Epidermal melanocyte (primary cell): ENCODE measurements around the gene OR2B6.
"Not testable (repeated sequence)": the region's sequence is repeated elsewhere in the genome, so short reads cannot be mapped to it uniquely, and the experiment has no call there.

Experiments
- DNase-seq: peaks from one replicate; pipeline ENCODE4 v3.0.0; 2011; ENCODE audit warnings: low spot score; ENCODE audit not compliant: insufficient read length

The OR2B6 gene

GRCh38 chr6:27956941-27957340 is at the start of gene OR2B6:
Gene OR2B6 (plus strand): TSS chr6:27957241. CDS start chr6:27957241, 0 bp downstream.
- DNase-seq = no peak

DNA sequence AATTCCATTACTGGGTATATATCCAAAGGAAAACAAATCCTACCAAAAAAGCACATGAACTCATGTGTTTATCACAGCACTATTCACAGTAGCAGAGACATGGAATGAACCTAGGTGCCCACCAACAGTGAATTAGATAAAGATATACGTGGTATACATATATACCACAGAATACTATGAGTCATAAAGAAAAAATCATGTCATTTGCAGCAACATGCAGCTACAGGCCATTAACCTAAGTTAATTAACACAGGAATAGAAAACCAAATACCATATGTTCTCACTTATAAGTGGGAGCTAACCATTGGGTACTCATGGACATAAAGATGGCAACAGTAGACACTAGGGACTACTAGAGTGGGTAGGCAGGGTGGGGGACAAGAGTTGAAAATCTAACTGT is 49.0 kb upstream of the OR2B6 start:
- DNase-seq = no peak

GRCh38 chr6:27911956-27912446 is 45.0 kb upstream of the OR2B6 start, which contains the start of gene OR2B2:
Gene OR2B2 (minus strand): TSS chr6:27912396. CDS start chr6:27912319, 77 bp downstream.
- no peak for DNase-seq

DNA sequence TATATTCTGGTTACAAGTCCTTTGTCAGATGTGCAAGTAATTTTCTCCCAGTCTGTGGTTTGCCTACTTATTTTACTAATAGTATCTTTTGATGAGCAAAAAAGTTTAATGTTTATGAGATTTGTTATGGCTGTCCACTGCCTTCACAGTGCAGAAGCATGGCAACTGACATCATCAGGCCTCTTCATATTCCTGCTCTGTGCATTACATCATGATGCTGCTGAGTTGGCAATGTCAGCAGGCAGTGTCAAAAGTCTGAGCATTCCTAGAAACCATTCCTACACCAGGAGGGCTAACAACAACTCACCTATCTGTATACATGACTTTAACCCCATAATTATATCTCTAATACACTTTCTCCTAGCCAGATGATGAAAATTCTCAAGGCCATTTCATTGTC is 34.1 kb upstream of the OR2B6 start:
- no peak for DNase-seq

DNA sequence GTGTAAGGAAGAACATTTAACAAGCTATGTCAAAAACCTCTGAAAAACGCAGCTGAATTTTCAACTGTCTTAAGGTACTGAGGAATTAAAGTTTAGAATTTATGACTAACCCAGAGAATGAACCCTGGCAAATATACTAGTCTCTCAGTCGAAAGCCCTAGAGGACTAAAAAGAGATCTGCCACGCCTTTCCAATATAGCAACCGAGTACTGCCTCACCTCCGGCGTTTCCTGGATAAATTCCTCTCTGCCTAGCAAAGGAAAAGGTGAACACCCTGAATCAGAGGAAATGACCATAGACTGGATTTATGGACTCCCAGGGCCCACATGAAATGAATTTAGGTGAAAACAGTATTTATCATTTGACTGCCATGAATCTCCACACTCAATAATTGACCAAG is 32.9 kb upstream of the OR2B6 start:
- no peak for DNase-seq

- DNase-seq = not testable (repeated sequence)
These were observed 29.0 kb upstream of the OR2B6 start for GRCh38 chr6:27928041-27928440.

GRCh38 chr6:27929930-27930329 is 27.1 kb upstream of the OR2B6 start:
- not testable (repeated sequence) for DNase-seq

DNA sequence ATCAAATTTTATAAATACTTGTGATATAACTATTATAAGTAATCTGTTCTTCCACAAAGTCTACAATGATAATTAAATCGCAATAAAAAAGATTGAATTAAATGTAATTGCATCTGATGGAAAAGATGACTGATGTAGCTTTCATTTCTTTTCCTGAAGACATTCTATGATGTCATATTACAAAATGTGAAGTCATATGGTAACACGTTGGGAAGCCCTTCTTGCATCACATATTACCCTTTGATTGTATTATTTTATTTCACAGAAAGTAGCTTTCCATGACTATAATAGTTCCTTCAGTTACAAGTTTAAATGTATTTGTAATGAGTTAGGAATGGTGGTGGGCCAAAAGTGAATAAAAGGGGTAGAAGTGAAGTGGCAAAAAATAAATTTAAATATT is 25.8 kb upstream of the OR2B6 start:
- DNase-seq = no peak

GRCh38 chr6:27940766-27941165 is 16.3 kb upstream of the OR2B6 start:
- no peak for DNase-seq

GRCh38 chr6:27943072-27943471 is 14.0 kb upstream of the OR2B6 start:
- DNase-seq = not testable (repeated sequence)

- DNase-seq = no peak
These were observed 8.8 kb upstream of the OR2B6 start for GRCh38 chr6:27948237-27948636.

DNA sequence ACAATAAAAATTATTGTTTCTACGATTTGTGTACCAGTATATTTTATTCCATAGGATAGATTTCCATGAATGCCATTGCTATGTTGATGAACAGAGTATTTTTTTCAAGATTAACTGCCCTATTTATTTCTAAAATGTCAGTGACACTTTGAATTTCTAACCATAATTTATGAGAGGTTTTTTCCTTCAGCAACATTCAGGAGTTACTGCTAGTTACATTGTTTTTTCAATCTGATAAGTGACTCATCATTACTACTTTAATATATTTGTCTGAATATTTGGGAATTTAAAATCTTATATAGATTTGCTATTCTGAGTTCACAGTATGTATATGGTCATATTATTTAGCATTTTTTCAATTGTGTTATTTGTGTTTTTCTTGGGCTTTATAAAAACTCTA is 6.0 kb upstream of the OR2B6 start:
- no peak for DNase-seq

GRCh38 chr6:27957516-27957915 is 475 bp downstream of the OR2B6 start:
- DNase-seq = no peak

GRCh38 chr6:27962506-27962905 is 5.5 kb downstream of the OR2B6 start:
- no peak for DNase-seq

DNA sequence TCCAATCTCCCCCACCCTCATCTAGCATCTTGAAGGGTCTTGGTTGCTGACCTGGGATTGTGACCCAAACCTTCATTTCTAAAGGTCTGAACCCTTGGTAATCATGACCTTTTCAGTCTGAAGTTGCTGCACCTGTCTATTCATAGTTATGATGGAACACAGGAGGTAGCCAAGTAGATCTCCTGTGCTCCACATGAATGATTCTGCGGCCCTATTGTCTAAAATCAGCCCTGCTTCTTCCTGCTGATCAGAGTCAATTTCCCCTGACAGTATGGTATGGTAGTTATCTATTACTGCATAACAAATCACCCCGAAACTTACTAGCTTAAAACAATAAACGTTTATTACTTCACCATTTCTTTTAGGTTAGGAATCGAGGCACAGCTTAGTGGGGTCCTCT is 9.0 kb downstream of the OR2B6 start:
- DNase-seq = no peak

DNA sequence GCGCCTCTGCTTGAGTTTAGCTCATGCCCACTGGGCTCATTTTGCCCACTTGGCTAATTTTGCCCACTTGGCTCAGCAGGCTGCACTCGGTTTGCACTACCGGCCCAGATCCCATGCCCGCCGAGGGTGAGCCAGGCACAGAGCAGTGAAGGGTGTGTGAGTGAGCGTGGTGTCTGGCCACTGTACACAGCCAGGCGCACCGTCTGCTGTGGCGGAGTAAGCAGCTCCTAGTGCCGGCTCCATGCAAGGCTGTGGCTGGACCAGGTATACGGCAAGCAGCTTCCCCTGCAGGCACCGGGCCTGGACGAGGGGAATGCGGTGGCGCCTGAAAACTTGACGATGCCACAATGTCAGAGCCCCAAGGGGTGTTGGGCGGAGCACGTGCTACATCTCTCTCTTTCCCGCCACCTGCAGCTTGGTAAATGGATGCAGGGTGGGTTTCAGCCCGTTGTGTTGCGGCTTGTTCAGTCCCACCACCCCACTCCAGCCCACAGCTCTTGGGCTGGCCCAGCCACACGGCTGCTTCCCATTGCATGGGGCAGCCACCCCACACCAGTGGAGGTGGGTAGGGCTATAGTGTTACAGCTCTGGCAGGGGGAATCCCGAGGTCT is 9.9 kb downstream of the OR2B6 start:
- no peak for DNase-seq

DNA sequence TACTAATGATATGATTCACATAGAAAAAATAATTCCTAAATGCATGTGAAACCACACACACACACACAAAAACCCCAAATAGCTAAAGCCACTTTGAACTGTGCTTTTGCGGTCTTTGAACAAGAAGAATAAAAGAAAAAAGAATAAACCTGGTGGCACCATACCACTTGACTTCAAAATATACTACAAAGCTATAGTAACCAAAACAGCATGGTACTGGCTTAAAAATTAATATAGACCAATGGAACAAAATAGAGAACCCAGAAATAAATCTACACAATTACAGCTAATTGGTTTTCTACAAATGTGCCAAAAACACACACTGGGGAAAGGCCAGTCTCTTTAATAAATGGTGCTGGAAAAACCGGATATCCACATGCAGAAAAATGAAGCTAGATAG is 13.4 kb downstream of the OR2B6 start:
- no peak for DNase-seq

GRCh38 chr6:27972750-27973149 is 15.7 kb downstream of the OR2B6 start:
- DNase-seq = no peak

- no peak for DNase-seq
These were observed 20.3 kb downstream of the OR2B6 start for GRCh38 chr6:27977387-27977786.

GRCh38 chr6:27978705-27979104 is 21.7 kb downstream of the OR2B6 start:
- no peak for DNase-seq

DNA sequence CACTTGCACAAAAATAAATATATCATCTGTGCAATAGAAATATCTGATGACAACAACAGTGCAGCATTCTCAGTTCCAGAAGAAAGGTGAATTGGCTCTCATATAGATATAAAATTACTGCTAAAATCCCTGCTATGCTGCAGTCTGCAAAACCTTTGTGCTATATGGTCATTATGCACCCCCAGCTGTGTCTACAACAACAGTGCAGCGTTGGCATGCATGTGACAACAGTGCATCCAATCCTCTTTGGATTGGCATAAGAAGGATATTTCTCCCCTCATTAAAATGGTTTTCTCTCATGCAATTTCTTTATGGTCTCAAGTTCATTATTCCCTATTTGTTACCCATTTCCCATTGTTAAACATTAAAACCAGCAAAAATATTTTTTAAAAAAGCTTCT is 23.1 kb downstream of the OR2B6 start:
- no peak for DNase-seq

- no peak for DNase-seq
These were observed 30.1 kb downstream of the OR2B6 start for GRCh38 chr6:27986928-27987725.

DNA sequence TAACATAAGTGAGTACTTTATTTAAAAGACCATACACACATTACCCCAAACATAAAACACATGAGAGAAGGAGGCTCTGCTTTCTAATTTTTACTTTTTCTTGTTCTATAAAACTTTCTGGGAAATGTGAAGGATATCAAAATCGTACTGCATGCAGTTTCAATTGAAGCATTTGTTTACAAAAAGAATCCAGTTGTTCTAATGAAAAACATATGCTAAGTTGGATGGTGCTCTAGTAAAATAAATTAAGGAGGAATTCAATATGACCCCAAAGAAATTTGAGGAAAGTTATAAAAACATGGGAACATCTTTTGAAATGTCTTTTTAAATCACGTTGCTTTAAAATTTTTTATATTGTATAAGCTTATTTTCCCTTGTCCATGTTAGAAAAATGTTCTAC is 37.6 kb downstream of the OR2B6 start:
- DNase-seq = no peak
